H1 (cell line): ENCODE measurements around the gene IGF2BP3. TPM values are rescaled to one million over a fixed set of nuclear protein-coding genes. Genes with fewer than 3 reads are reported as not detected.

ENCODE experiments used
- CTCF ChIA-PET: fragments of 300-600 bp; sonication (Branson Sonifier 250); formaldehyde crosslinking; loops from one replicate; lab custom pipeline; 2021; ENCODE audit not compliant: partially characterized antibody; lab: Charles Lee
- POLR2A ChIA-PET: fragments of 300-600 bp; sonication (Branson Sonifier 250); formaldehyde crosslinking; loops from one replicate; lab custom pipeline; 2021; ENCODE audit warnings: inconsistent platforms; ENCODE audit not compliant: partially characterized antibody; lab: Charles Lee
- DNase-seq, 2 experiments: peaks; one replicate each; pipeline versions ENCODE4 v3.0.0 to v3.0.0-alpha.2; 2010 to 2022; ENCODE audit warnings: low spot score in 2 of 2, low read depth in 1 of 2, mixed read lengths in 1 of 2
- FAIRE-seq: peaks from 2 replicates; lab custom pipeline; 2011; peaks lifted over from hg19 to GRCh38; lab: Jason Lieb, UNC
- H2AFZ ChIP-seq: 2 replicates; pipeline ENCODE4 v1.8.1; 2012; ENCODE audit warnings: low read length, inconsistent platforms
- H2AK5ac ChIP-seq: 2 replicates; pipeline ENCODE4 v1.6.1; 2013; ENCODE audit warnings: low read depth, low read length
- H2BK120ac ChIP-seq: replicated peaks from 2 replicates; pipeline ENCODE3; 2013; ENCODE audit warnings: low read depth, low read length, inconsistent platforms
- H2BK12ac ChIP-seq: 2 replicates; pipeline ENCODE4 v1.6.1; 2013; ENCODE audit warnings: low read depth, low read length
- H2BK15ac ChIP-seq: 2 replicates; pipeline ENCODE4 v1.6.1; 2013; ENCODE audit warnings: low read length
- H2BK20ac ChIP-seq: 2 replicates; pipeline ENCODE4 v1.6.1; 2013; ENCODE audit warnings: low read length
- H2BK5ac ChIP-seq: 2 replicates; pipeline ENCODE4 v1.6.1; 2013; ENCODE audit warnings: low read depth, low read length
- H3K14ac ChIP-seq: 2 replicates; pipeline ENCODE4 v1.6.1; 2013; ENCODE audit warnings: inconsistent platforms; ENCODE audit not compliant: insufficient read length
- H3K18ac ChIP-seq: 2 replicates; pipeline ENCODE4 v1.6.1; 2013; ENCODE audit warnings: low read length; ENCODE audit errors: extremely low read depth
- H3K23ac ChIP-seq: 2 replicates; pipeline ENCODE4 v1.6.1; 2013; ENCODE audit warnings: inconsistent platforms; ENCODE audit not compliant: insufficient read length
- H3K23me2 ChIP-seq: 2 replicates; pipeline ENCODE4 v1.6.1; 2013; ENCODE audit warnings: low read depth, low read length
- H3K27ac ChIP-seq: 2 replicates; pipeline ENCODE4 v1.6.1; 2011; ENCODE audit warnings: low read depth, low read length, inconsistent platforms
- H3K27me3 ChIP-seq, 4 experiments: replicated peaks in 1 of 4; 1 replicate in 1 of 4; 2 replicates in 3 of 4; pipeline versions ENCODE4 v1.6.1 to v1.8.1; 2011 to 2013; ENCODE audit warnings: low read length in 3 of 4, mild to moderate bottlenecking in 3 of 4, inconsistent platforms in 2 of 4, mixed read lengths in 2 of 4, moderate library complexity in 1 of 4; ENCODE audit not compliant: control insufficient read depth in 3 of 4, insufficient read depth in 3 of 4; ENCODE audit errors: extremely low read depth in 1 of 4
- H3K36me3 ChIP-seq, 4 experiments: 2 replicates each; pipeline versions ENCODE4 v1.6.1 to v1.8.1; 2011 to 2013; ENCODE audit warnings: mild to moderate bottlenecking in 4 of 4, low read length in 3 of 4, moderate library complexity in 2 of 4, control low read depth in 1 of 4, inconsistent platforms in 1 of 4; ENCODE audit not compliant: insufficient read depth in 4 of 4, control insufficient read depth in 2 of 4
- H3K4ac ChIP-seq: replicated peaks from 2 replicates; pipeline ENCODE3; 2013; ENCODE audit warnings: low read length, low read depth, mixed read lengths, inconsistent platforms; ENCODE audit not compliant: insufficient read length
- H3K4me1 ChIP-seq, 4 experiments: replicated peaks in 1 of 4; 1 replicate in 1 of 4; 2 replicates in 3 of 4; pipeline versions ENCODE4 v1.6.1 to v1.8.1; 2011 to 2013; ENCODE audit warnings: low read length in 3 of 4, inconsistent platforms in 2 of 4, mixed read lengths in 1 of 4; ENCODE audit not compliant: insufficient read depth in 4 of 4, control insufficient read depth in 3 of 4
- H3K4me2 ChIP-seq, 2 experiments: 2 replicates each; pipeline versions ENCODE4 v1.6.1 to v1.8.1; 2011 to 2013; ENCODE audit warnings: low read depth in 2 of 2, low read length in 2 of 2, control low read depth in 1 of 2, inconsistent platforms in 1 of 2, mild to moderate bottlenecking in 1 of 2; ENCODE audit not compliant: insufficient read depth in 1 of 2
- H3K4me3 ChIP-seq, 4 experiments: fragments of 200-600, 300-600 bp in 1 of 4; sonication (generic), shearing (Covaris generic), sonication (Bioruptor Twin) in 1 of 4; 2 replicates each; pipeline versions ENCODE4 v1.5.1 to v1.8.1; 2011 to 2016; ENCODE audit warnings: low read length in 4 of 4, low read depth in 3 of 4, control low read depth in 2 of 4, inconsistent platforms in 2 of 4, mild to moderate bottlenecking in 2 of 4, mixed read lengths in 1 of 4, moderate library complexity in 1 of 4; ENCODE audit not compliant: insufficient read depth in 2 of 4; ENCODE audit errors: extremely low read depth in 1 of 4
- H3K56ac ChIP-seq: replicated peaks from 2 replicates; pipeline ENCODE3; 2013; ENCODE audit warnings: low read depth, mild to moderate bottlenecking, mixed read lengths, low read length, inconsistent platforms; ENCODE audit not compliant: insufficient read length
- H3K79me1 ChIP-seq: 2 replicates; pipeline ENCODE4 v1.6.1; 2013; ENCODE audit warnings: low read depth, low read length, control low read depth
- H3K79me2 ChIP-seq, 2 experiments: 2 replicates each; pipeline versions ENCODE4 v1.6.1 to v1.8.1; 2012 to 2013; ENCODE audit warnings: low read length in 2 of 2, mild to moderate bottlenecking in 2 of 2, inconsistent platforms in 1 of 2; ENCODE audit not compliant: insufficient read depth in 2 of 2, control insufficient read depth in 1 of 2
- H3K9ac ChIP-seq, 4 experiments: replicated peaks in 1 of 4; 1 replicate in 1 of 4; 2 replicates in 3 of 4; pipeline versions ENCODE4 v1.6.1 to v1.8.1; 2011 to 2013; ENCODE audit warnings: low read depth in 3 of 4, low read length in 3 of 4, control low read depth in 2 of 4, mild to moderate bottlenecking in 2 of 4, moderate library complexity in 2 of 4, inconsistent platforms in 1 of 4; ENCODE audit errors: extremely low read depth in 1 of 4
- H3K9me3 ChIP-seq, 2 experiments: 2 replicates each; pipeline versions ENCODE4 v1.6.1 to v1.8.1; 2012 to 2013; ENCODE audit warnings: mild to moderate bottlenecking in 2 of 2, moderate library complexity in 2 of 2, control low read depth in 1 of 2, inconsistent platforms in 1 of 2, low read depth in 1 of 2, low read length in 1 of 2, mixed read lengths in 1 of 2; ENCODE audit not compliant: insufficient read depth in 2 of 2
- H4K20me1 ChIP-seq, 2 experiments: replicated peaks in 1 of 2; 2 replicates each; pipeline versions ENCODE3 to v1.8.1; 2011 to 2013; ENCODE audit warnings: inconsistent platforms in 2 of 2, low read length in 2 of 2, mild to moderate bottlenecking in 1 of 2; ENCODE audit not compliant: insufficient read depth in 2 of 2, control insufficient read depth in 1 of 2
- H4K5ac ChIP-seq: 2 replicates; pipeline ENCODE4 v1.6.1; 2013; ENCODE audit warnings: low read length, low read depth, mixed read lengths, inconsistent platforms; ENCODE audit not compliant: insufficient read length
- H4K8ac ChIP-seq: 2 replicates; pipeline ENCODE4 v1.8.0; 2013; ENCODE audit warnings: mild to moderate bottlenecking, moderate library complexity, low read length, inconsistent platforms; ENCODE audit not compliant: insufficient read depth; ENCODE audit errors: extremely low read depth
- H4K91ac ChIP-seq: replicated peaks from 2 replicates; pipeline ENCODE3; 2013; ENCODE audit warnings: low read length, mixed read lengths, inconsistent platforms; ENCODE audit not compliant: insufficient read length
- GTF2F1 ChIP-seq: IDR thresholded peaks from 2 replicates; pipeline ENCODE4 v1.6.1; 2012; ENCODE audit warnings: low read depth, low read length, improper control_type of control experiment, borderline replicate concordance
- HDAC6 ChIP-seq: IDR thresholded peaks from one replicate; pipeline ENCODE4 v1.7.1; 2012; ENCODE audit warnings: low read depth, mild to moderate bottlenecking, inconsistent platforms, low read length, moderate library complexity
- KDM5A ChIP-seq: fragments of 200-600 bp; IDR thresholded peaks from 2 replicates; pipeline ENCODE4 v1.7.1; 2012; ENCODE audit warnings: mild to moderate bottlenecking, low read length, inconsistent platforms, mixed read lengths
- MAFK ChIP-seq: IDR thresholded peaks from 2 replicates; pipeline ENCODE4 v1.6.1; 2012; ENCODE audit warnings: low read depth, mild to moderate bottlenecking, improper control_type of control experiment, low read length
- PHF8 ChIP-seq: fragments of 200-600 bp; sonication (generic); conservative IDR thresholded peaks from 2 replicates; pipeline ENCODE4 v1.7.1; 2012; ENCODE audit warnings: low read depth, mild to moderate bottlenecking, inconsistent platforms, low read length, moderate library complexity
- RFX5 ChIP-seq: IDR thresholded peaks from 2 replicates; pipeline ENCODE4 v1.6.1; 2011; ENCODE audit warnings: low read depth, low read length, improper control_type of control experiment, borderline replicate concordance
- SUZ12 ChIP-seq: fragments of 200-600 bp; sonication (generic); IDR thresholded peaks from 2 replicates; pipeline ENCODE4 v1.6.1; 2012; ENCODE audit warnings: mild to moderate bottlenecking, inconsistent platforms, low read length, moderate library complexity, mixed read lengths
- ZNF274 ChIP-seq: IDR thresholded peaks from 2 replicates; pipeline ENCODE4 v1.7.0; 2012; ENCODE audit warnings: low read length, borderline replicate concordance; ENCODE audit errors: extremely low read depth
- WGBS, 2 experiments: shearing (Covaris generic) in 1 of 2; methylation state at CpG; one replicate each; pipeline versions ENCODE4 v1.1.6 to v1.1.7; 2013 to 2015; ENCODE audit warnings: low lambda C conversion rate in 2 of 2, mixed read lengths in 2 of 2, inconsistent platforms in 1 of 2, low coverage in 1 of 2, missing lambda C conversion rate in 1 of 2; ENCODE audit not compliant: insufficient replicate concordance in 2 of 2, insufficient coverage in 1 of 2, insufficient read length in 1 of 2; ENCODE audit errors: extremely low coverage in 1 of 2, missing lambda C conversion rate in 1 of 2; 5-methylcytosine and 5-hydroxymethylcytosine counted together
- polyA plus RNA-seq, 7 experiments: library from polyadenylated mRNA; depleted of rRNA in 3 of 7; stranded (reverse) in 5 of 7; unstranded in 2 of 7; fragments of >200 nt in 5 of 7; fragments of 200-250 nt in 2 of 7; gene quantifications; 1 replicate in 5 of 7; 2 replicates in 1 of 7; 4 replicates in 1 of 7; pipeline versions ENCODE4 v1.2.1 to v1.2.3, GENCODE V29; 2011 to 2013; ENCODE audit warnings: missing spikeins in 2 of 7, mixed read lengths in 2 of 7
- total RNA-seq: library from RNA; stranded (reverse); fragmentation: NEBNext Ultra II Directional; extraction: Animal tissue kit (Norgen Biotek cat#: 25700); gene quantifications from 2 replicates; pipeline ENCODE4 v1.2.1, GENCODE V29; 2021

IGF2BP3 gene
- total and polyA plus RNA-seq, 2 of the 8 experiments (the other 6 are each of a cell fraction or from before 2014, with no cell fraction given): 66.3 to 193 TPM

GRCh38 chr7:23268167-23268566 is 202.1 kb downstream of the IGF2BP3 start:
- Histone ChIP-seq H3K9me3 (no peaks in the 10 kb centered on the region), H2BK12ac (no peak overlapping the region), H3K27ac (no peak overlapping the region), H3K4ac (no peak overlapping the region), H3K9ac (no peak overlapping the region), H3K23ac (no peak overlapping the region), H2AFZ (no peak overlapping the region), H3K4me2 (no peak overlapping the region), H4K20me1 (no peaks in the 10 kb centered on the region), H2BK120ac (no peak overlapping the region), H3K18ac (no peak overlapping the region), H2AK5ac (no peak overlapping the region), H4K91ac (no peak overlapping the region), H3K79me1 (no peaks in the 10 kb centered on the region), H2BK15ac (no peak overlapping the region), H3K4me3 (no peak overlapping the region), H3K56ac (no peak overlapping the region), H3K4me1 (no peaks in the 10 kb centered on the region; a peak in 1 of 7 replicates), H3K79me2 (no peaks in the 10 kb centered on the region), H2BK20ac (no peak overlapping the region), H3K27me3 (no peaks in the 10 kb centered on the region), H2BK5ac (no peak overlapping the region), H4K8ac (no peak overlapping the region), H3K36me3 (no peaks in the 10 kb centered on the region), H3K14ac (no peak overlapping the region), H3K23me2 (no peaks in the 10 kb centered on the region), H4K5ac (no peak overlapping the region)
- ChIA-PET POLR2A (no interaction called here), CTCF (interaction anchor here (1.3 to 17.4 kb wide), 4 partner anchors 6 to 279 kb away, joined by 4 to 241 read pairs (median 122); no protein-coding TSS in a partner anchor)
- FAIRE-seq (no peak), DNase-seq (no peak)
- WGBS, 2 experiments: 89% methylated on average over 2 of the region's 2 CpGs; no CpG with 5 or more reads in 1 of the 2 experiments
- TF ChIP-seq PHF8 (no peak), MAFK (no peak), KDM5A (no peak), GTF2F1 (no peak), SUZ12 (no peak), HDAC6 (no peak), ZNF274 (no peak), RFX5 (no peak)
